Hindlimb muscle (tissue), 1 donor: Measurements from ENCODE around the gene SNED1. TPM values are rescaled to one million over a fixed set of nuclear protein-coding genes. Genes with fewer than 3 reads are reported as not detected.

ENCODE experiments used
- DNase-seq: peaks from one replicate; pipeline ENCODE4 v3.0.0-alpha.2; 2013
- polyA plus RNA-seq: library from polyadenylated mRNA; unstranded; fragments of 120-200 nt; gene quantifications from one replicate; pipeline ENCODE4 v1.2.1, GENCODE V29; 2013; ENCODE audit not compliant: insufficient read length

Gene SNED1
- polyA plus RNA-seq, 1 donor = 5.1 TPM

- peak; percentile 36 for DNase-seq
These were observed 38.0 kb upstream of the SNED1 start for GRCh38 chr2:240960309-240960970.

GRCh38 chr2:240960971-240961876, 37.2 kb upstream of the SNED1 start:
- DNase-seq = peak; percentile 41

GRCh38 chr2:240961910-240962299, 36.5 kb upstream of the SNED1 start:
- no peak for DNase-seq

- peak; percentile 62 for DNase-seq
These were observed 35.9 kb upstream of the SNED1 start for GRCh38 chr2:240962300-240963064.

GRCh38 chr2:240963065-240963867, 35.2 kb upstream of the SNED1 start:
- no peak for DNase-seq

- DNase-seq = no peak
These were observed 34.3 kb upstream of the SNED1 start for GRCh38 chr2:240963868-240964703.

GRCh38 chr2:240964704-240965295, 33.6 kb upstream of the SNED1 start:
- no peak for DNase-seq

- DNase-seq = no peak
These were observed 33.0 kb upstream of the SNED1 start for GRCh38 chr2:240965296-240965904.

- no peak for DNase-seq
These were observed 32.4 kb upstream of the SNED1 start for GRCh38 chr2:240965905-240966456.

- no peak for DNase-seq
These were observed 31.9 kb upstream of the SNED1 start for GRCh38 chr2:240966457-240966905.

- no peak for DNase-seq
These were observed 31.3 kb upstream of the SNED1 start for GRCh38 chr2:240966906-240967680.

GRCh38 chr2:240967681-240968621, 30.5 kb upstream of the SNED1 start:
- no peak for DNase-seq

GRCh38 chr2:240968731-240969624, 29.4 kb upstream of the SNED1 start:
- no peak for DNase-seq

GRCh38 chr2:240970104-240970503, 28.3 kb upstream of the SNED1 start:
- DNase-seq = no peak

GRCh38 chr2:240970816-240971215, 27.6 kb upstream of the SNED1 start:
- no peak for DNase-seq

GRCh38 chr2:240972201-240972600, 26.2 kb upstream of the SNED1 start:
- no peak for DNase-seq
